ENCODE data around the gene GRHPR.

- TF ChIP-seq CTCF (IDR thresholded peaks at IDR 0.05) (no peak), POLR2A (IDR thresholded peaks at IDR 0.05) (no peak)
These were observed 2.8 kb downstream of the GRHPR start for GRCh38 chr9:37425298-37425752.

Data from lower leg skin (tissue), 3 donors.